H9 (cell line): ENCODE measurements around the gene SORBS1. TPM values are rescaled to one million over a fixed set of nuclear protein-coding genes. Genes with fewer than 3 reads are reported as not detected.

Experiments
- DNase-seq: peaks from one replicate; pipeline ENCODE4 v3.0.0-alpha.2; 2017
- H2AFZ ChIP-seq: one replicate; pipeline ENCODE4 v1.6.1; 2013; ENCODE audit warnings: mild to moderate bottlenecking, low read length, control low read depth, moderate library complexity
- H2AK5ac ChIP-seq: 2 replicates; pipeline ENCODE4 v1.6.1; 2013; ENCODE audit warnings: low read length, control low read depth, mixed read lengths; ENCODE audit not compliant: insufficient read length
- H2BK120ac ChIP-seq: one replicate; pipeline ENCODE4 v1.6.1; 2013; ENCODE audit warnings: low read depth, mild to moderate bottlenecking, low read length, control low read depth, inconsistent platforms; ENCODE audit not compliant: poor library complexity, severe bottlenecking
- H2BK12ac ChIP-seq: 2 replicates; pipeline ENCODE4 v1.6.1; 2013; ENCODE audit warnings: low read length, control low read depth, mixed read lengths, low read depth; ENCODE audit not compliant: insufficient read length
- H2BK15ac ChIP-seq: 2 replicates; pipeline ENCODE4 v1.6.1; 2013; ENCODE audit warnings: low read depth, low read length, control low read depth
- H2BK20ac ChIP-seq: one replicate; pipeline ENCODE4 v1.6.1; 2013; ENCODE audit warnings: low read depth, mild to moderate bottlenecking, low read length, control low read depth, inconsistent platforms; ENCODE audit not compliant: poor library complexity, severe bottlenecking
- H2BK5ac ChIP-seq: 2 replicates; pipeline ENCODE4 v1.6.1; 2013; ENCODE audit warnings: low read length, control low read depth, mixed read lengths; ENCODE audit not compliant: insufficient read length
- H3K14ac ChIP-seq: 2 replicates; pipeline ENCODE4 v1.6.1; 2013; ENCODE audit warnings: low read length, control low read depth; ENCODE audit not compliant: insufficient read depth
- H3K18ac ChIP-seq: 2 replicates; pipeline ENCODE4 v1.6.1; 2013; ENCODE audit warnings: low read depth, mild to moderate bottlenecking, mixed read lengths, low read length, control low read depth; ENCODE audit not compliant: insufficient read length
- H3K23ac ChIP-seq: 2 replicates; pipeline ENCODE4 v1.6.1; 2013; ENCODE audit warnings: low read length, control low read depth, mixed read lengths, low read depth; ENCODE audit not compliant: insufficient read length
- H3K23me2 ChIP-seq: 2 replicates; pipeline ENCODE4 v1.6.1; 2013; ENCODE audit warnings: low read depth, mild to moderate bottlenecking, mixed read lengths, low read length, control low read depth; ENCODE audit not compliant: insufficient read length, poor library complexity, severe bottlenecking
- H3K27ac ChIP-seq: 2 replicates; pipeline ENCODE4 v1.5.1; 2013; ENCODE audit warnings: low read length, control low read depth, mixed read lengths, low read depth; ENCODE audit not compliant: insufficient read length
- H3K27me3 ChIP-seq: 2 replicates; pipeline ENCODE4 v1.6.1; 2013; ENCODE audit warnings: low read length, control low read depth, inconsistent platforms; ENCODE audit not compliant: insufficient read depth
- H3K4ac ChIP-seq: 2 replicates; pipeline ENCODE4 v1.6.1; 2013; ENCODE audit warnings: low read depth, mild to moderate bottlenecking, control low read depth, inconsistent platforms, low read length, moderate library complexity
- H3K4me1 ChIP-seq: 2 replicates; pipeline ENCODE4 v1.6.1; 2013; ENCODE audit warnings: low read length, control low read depth, inconsistent platforms; ENCODE audit not compliant: insufficient read depth
- H3K4me2 ChIP-seq: 2 replicates; pipeline ENCODE4 v1.6.1; 2013; ENCODE audit warnings: low read length, control low read depth, mixed read lengths; ENCODE audit not compliant: insufficient read length, insufficient read depth
- H3K56ac ChIP-seq: 2 replicates; pipeline ENCODE4 v1.6.1; 2013; ENCODE audit warnings: low read depth, mild to moderate bottlenecking, mixed read lengths, low read length, control low read depth; ENCODE audit not compliant: insufficient read length
- H3K79me1 ChIP-seq: 2 replicates; pipeline ENCODE4 v1.6.1; 2013; ENCODE audit warnings: low read depth, mild to moderate bottlenecking, moderate library complexity, low read length, control low read depth, inconsistent platforms; ENCODE audit not compliant: insufficient read depth, poor library complexity, severe bottlenecking
- H3K79me2 ChIP-seq: 2 replicates; pipeline ENCODE4 v1.6.1; 2013; ENCODE audit warnings: low read length, control low read depth, inconsistent platforms; ENCODE audit not compliant: insufficient read depth
- H3K9ac ChIP-seq: 2 replicates; pipeline ENCODE4 v1.6.1; 2013; ENCODE audit warnings: low read length, control low read depth, mixed read lengths; ENCODE audit not compliant: insufficient read length; ENCODE audit errors: extremely low read depth
- H3K9me3 ChIP-seq: one replicate; pipeline ENCODE4 v1.6.1; 2013; ENCODE audit warnings: low read depth, low read length, inconsistent platforms; ENCODE audit not compliant: control insufficient read depth
- H3T11ph ChIP-seq: one replicate; pipeline ENCODE4 v1.6.1; 2013; ENCODE audit warnings: mild to moderate bottlenecking, low read length, control low read depth, inconsistent platforms
- H4K20me1 ChIP-seq: one replicate; pipeline ENCODE4 v1.6.1; 2013; ENCODE audit not compliant: control insufficient read depth, insufficient read length, insufficient read depth
- H4K5ac ChIP-seq: 2 replicates; pipeline ENCODE4 v1.6.1; 2013; ENCODE audit warnings: low read depth, mild to moderate bottlenecking, mixed read lengths, low read length, control low read depth; ENCODE audit not compliant: insufficient read length
- H4K8ac ChIP-seq: replicated peaks from 2 replicates; pipeline ENCODE4 v1.6.1; 2013; ENCODE audit warnings: low read length, control low read depth, mixed read lengths, low read depth; ENCODE audit not compliant: insufficient read length
- H4K91ac ChIP-seq: 2 replicates; pipeline ENCODE4 v1.6.1; 2013; ENCODE audit warnings: low read depth, mild to moderate bottlenecking, moderate library complexity, mixed read lengths, low read length, control low read depth; ENCODE audit not compliant: insufficient read length
- H3K27ac Mint-ChIP-seq, 3 experiments: 2 replicates in 2 of 3; 3 replicates in 1 of 3; pipeline ENCODE4 v1.8.0; 2020 to 2021; ENCODE audit warnings: mixed read lengths in 3 of 3, mild to moderate bottlenecking in 1 of 3, moderate library complexity in 1 of 3
- H3K27me3 Mint-ChIP-seq: 2 replicates; pipeline ENCODE4 v1.8.0; 2021; ENCODE audit warnings: low read depth, mild to moderate bottlenecking, moderate library complexity, mixed read lengths
- H3K36me3 Mint-ChIP-seq, 3 experiments: 2 replicates in 2 of 3; 3 replicates in 1 of 3; pipeline ENCODE4 v1.8.0; 2020 to 2021; ENCODE audit warnings: low read depth in 3 of 3, mixed read lengths in 3 of 3; ENCODE audit not compliant: insufficient read depth in 1 of 3
- H3K4me1 Mint-ChIP-seq, 2 experiments: 2 replicates each; pipeline ENCODE4 v1.8.0; 2020; ENCODE audit warnings: mixed read lengths in 2 of 2
- H3K4me3 Mint-ChIP-seq, 2 experiments: 2 replicates in 1 of 2; 3 replicates in 1 of 2; pipeline ENCODE4 v1.8.0; 2020 to 2021; ENCODE audit warnings: mild to moderate bottlenecking in 2 of 2, mixed read lengths in 2 of 2, moderate library complexity in 1 of 2
- H3K9me3 Mint-ChIP-seq, 2 experiments: 2 replicates in 1 of 2; 3 replicates in 1 of 2; pipeline ENCODE4 v1.8.0; 2020; ENCODE audit warnings: mild to moderate bottlenecking in 2 of 2, mixed read lengths in 2 of 2, moderate library complexity in 1 of 2
- CTCF ChIP-seq: fragments of 200-600 bp; sonication (generic); conservative IDR thresholded peaks from 3 replicates; pipeline ENCODE4 v1.8.0; 2021; ENCODE audit warnings: antibody characterized with exemption, mild to moderate bottlenecking
- WGBS: extraction: QIAGEN DNeasy Blood & Tissue Kit; methylation state at CpG from one replicate; pipeline ENCODE4 v1.1.7; 2013; ENCODE audit warnings: missing lambda C conversion rate, low lambda C conversion rate, mixed read lengths; ENCODE audit not compliant: insufficient read length; ENCODE audit errors: extremely low coverage; 5-methylcytosine and 5-hydroxymethylcytosine counted together
- total RNA-seq: library from RNA; stranded (reverse); gene quantifications from 2 replicates; pipeline ENCODE4 v1.2.1, GENCODE V29; 2021

Gene SORBS1
- total RNA-seq, 1 experiment from 2014 or later: 24.3 TPM

GRCh38 chr10:95389176-95389575, 172.0 kb downstream of the SORBS1 start:
- Histone ChIP-seq H3K23ac (no peak overlapping the region), H2BK20ac (no peak overlapping the region), H3K79me2 (no peaks in the 10 kb centered on the region), H3K18ac (no peak overlapping the region), H3K27ac (no peak overlapping the region), H2BK5ac (no peak overlapping the region), H3K79me1 (no peaks in the 10 kb centered on the region), H3K14ac (no peak overlapping the region), H3K23me2 (no peaks in the 10 kb centered on the region), H3K9ac (no peak overlapping the region), H4K91ac (no peak overlapping the region), H3K9me3 (no peaks in the 10 kb centered on the region), H2BK120ac (no peak overlapping the region), H3K4ac (no peak overlapping the region), H3K4me2 (no peak overlapping the region), H2BK12ac (no peak overlapping the region), H4K5ac (no peak overlapping the region), H4K8ac (no peak overlapping the region), H3K27me3 (no peaks in the 10 kb centered on the region), H2AFZ (no peak overlapping the region), H2AK5ac (no peak overlapping the region), H3K56ac (no peak overlapping the region), H3T11ph (no peak overlapping the region), H3K4me1 (0 out of 2 replicates have a peak, but pooled peaks cover 2% of the 10 kb centered on the region), H4K20me1 (no peaks in the 10 kb centered on the region), H2BK15ac (no peak overlapping the region)
- TF ChIP-seq CTCF: no peak
- no CpG with 5 or more reads among the region's 2 CpGs for WGBS
- Mint-ChIP-seq H3K36me3 (peaks cover 0 to 9% (median 0%) of the 10 kb centered on the region in 3 experiments; a peak in 1 of 7 replicates), H3K9me3 (no peaks in the 10 kb centered on the region), H3K27ac (no peak overlapping the region), H3K4me1 (peaks cover 16 to 22% of the 10 kb centered on the region in 2 experiments), H3K27me3 (no peaks in the 10 kb centered on the region), H3K4me3 (no peak overlapping the region)
- DNase-seq: no peak
